ENCODE data around the gene CRYBG1. TPM values are rescaled to one million over a fixed set of nuclear protein-coding genes. Genes with fewer than 3 reads are reported as not detected.

Gene CRYBG1
- total RNA-seq, 1 experiment from 2014 or later, result 10.7 TPM

DNA sequence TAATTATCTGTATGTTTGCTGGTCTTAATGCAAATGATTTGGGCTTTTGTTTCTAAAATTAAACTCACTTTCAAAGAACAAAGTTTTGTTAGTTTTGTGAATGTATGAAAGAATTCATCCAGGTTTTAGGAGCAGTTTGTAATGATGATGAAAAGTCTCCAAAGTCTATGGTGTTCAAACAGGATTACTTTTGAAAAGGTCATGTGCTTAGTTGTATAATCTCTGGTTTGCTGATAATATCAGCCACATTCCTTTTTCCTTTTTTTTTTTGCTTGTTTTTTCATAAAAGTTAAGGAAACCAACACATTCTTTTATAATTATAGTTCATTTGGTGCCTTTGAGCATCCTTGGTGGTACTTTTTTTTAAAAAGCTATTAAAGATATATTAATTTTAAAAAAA is 179.9 kb downstream of the CRYBG1 start:
- Histone ChIP-seq H3K27me3 (ENCODE audit: insufficient read depth, low read length) (no peaks in the 10 kb centered on the region), H3K4me3 (replicated peaks in 1 of 2; ENCODE audit: low read depth in 1 of 2, low read length in 2 of 2) (no peak overlapping the region), H4K20me1 (ENCODE audit: insufficient read depth) (no peaks in the 10 kb centered on the region), H3K9me2 (ENCODE audit: insufficient read depth) (no peaks in the 10 kb centered on the region), H3K36me3 (ENCODE audit: control insufficient read depth in 1 of 2, insufficient read depth in 2 of 2, low read length in 2 of 2) (no peaks in the 10 kb centered on the region), H2AFZ (ENCODE audit: low read depth, low read length, poor library complexity, severe bottlenecking) (no peak overlapping the region), H3K4me1 (ENCODE audit: control insufficient read depth in 1 of 2, insufficient read depth in 2 of 2, low read length in 2 of 2) (no peaks in the 10 kb centered on the region), H3K4me2 (ENCODE audit: low read length) (no peak overlapping the region), H3K9me3 (ENCODE audit: control insufficient read depth in 1 of 2, insufficient read depth in 1 of 2, low read depth in 1 of 2, low read length in 2 of 2) (no peaks in the 10 kb centered on the region), H3K9ac (ENCODE audit: low read length) (no peak overlapping the region), H3K27ac (ENCODE audit: low read depth, low read length) (no peak overlapping the region), H3K79me2 (ENCODE audit: insufficient read depth, low read length) (no peaks in the 10 kb centered on the region)
- POLR2A ChIA-PET, result no interaction called here
- intact Hi-C loops (cut with micrococcal nuclease), result no loop called here
- ATAC-seq (no peak), DNase-seq (ENCODE audit: low read depth, low spot score) (no peak)
- TF ChIP-seq YY1 (IDR thresholded peaks at IDR 0.05; ENCODE audit: extremely low read depth, insufficient replicate concordance, low read depth, low read length) (no peak), ZNF274 (IDR thresholded peaks at IDR 0.05; ENCODE audit: low read depth, low read length) (no peak), EZH2phosphoT487 (IDR thresholded peaks at IDR 0.05; ENCODE audit: borderline replicate concordance) (no peak), ZFX (IDR thresholded peaks at IDR 0.05) (no peak), ELF1 (IDR thresholded peaks at IDR 0.05; ENCODE audit: borderline replicate concordance, low read depth) (no peak), SP1 (IDR thresholded peaks at IDR 0.05; ENCODE audit: low read depth) (no peak), POLR2AphosphoS5 (IDR thresholded peaks at IDR 0.05; ENCODE audit: low read depth, low read length) (no peak), POLR2A (IDR thresholded peaks at IDR 0.05; ENCODE audit: borderline replicate concordance, extremely low read depth, insufficient read depth, insufficient read length) (no peak), TCF7L2 (IDR thresholded peaks at IDR 0.05; ENCODE audit: borderline replicate concordance, extremely low read depth, insufficient read depth, insufficient read length) (no peak), SIN3A (IDR thresholded peaks at IDR 0.05; ENCODE audit: low read depth) (no peak), EZH2 (IDR thresholded peaks at IDR 0.05) (no peak), FOSL1 (IDR thresholded peaks at IDR 0.05; ENCODE audit: low read depth) (no peak), EGR1 (IDR thresholded peaks at IDR 0.05; ENCODE audit: low read depth) (no peak), SRF (IDR thresholded peaks at IDR 0.05; ENCODE audit: low read depth) (no peak), CBX3 (IDR thresholded peaks at IDR 0.05; ENCODE audit: low read depth) (no peak)
- TF ChIP-seq, protein P1, sequence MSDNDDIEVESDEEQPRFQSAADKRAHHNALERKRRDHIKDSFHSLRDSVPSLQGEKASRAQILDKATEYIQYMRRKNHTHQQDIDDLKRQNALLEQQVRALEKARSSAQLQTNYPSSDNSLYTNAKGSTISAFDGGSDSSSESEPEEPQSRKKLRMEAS (IDR thresholded peaks at IDR 0.05), result no peak
- TF ChIP-seq, protein P2, sequence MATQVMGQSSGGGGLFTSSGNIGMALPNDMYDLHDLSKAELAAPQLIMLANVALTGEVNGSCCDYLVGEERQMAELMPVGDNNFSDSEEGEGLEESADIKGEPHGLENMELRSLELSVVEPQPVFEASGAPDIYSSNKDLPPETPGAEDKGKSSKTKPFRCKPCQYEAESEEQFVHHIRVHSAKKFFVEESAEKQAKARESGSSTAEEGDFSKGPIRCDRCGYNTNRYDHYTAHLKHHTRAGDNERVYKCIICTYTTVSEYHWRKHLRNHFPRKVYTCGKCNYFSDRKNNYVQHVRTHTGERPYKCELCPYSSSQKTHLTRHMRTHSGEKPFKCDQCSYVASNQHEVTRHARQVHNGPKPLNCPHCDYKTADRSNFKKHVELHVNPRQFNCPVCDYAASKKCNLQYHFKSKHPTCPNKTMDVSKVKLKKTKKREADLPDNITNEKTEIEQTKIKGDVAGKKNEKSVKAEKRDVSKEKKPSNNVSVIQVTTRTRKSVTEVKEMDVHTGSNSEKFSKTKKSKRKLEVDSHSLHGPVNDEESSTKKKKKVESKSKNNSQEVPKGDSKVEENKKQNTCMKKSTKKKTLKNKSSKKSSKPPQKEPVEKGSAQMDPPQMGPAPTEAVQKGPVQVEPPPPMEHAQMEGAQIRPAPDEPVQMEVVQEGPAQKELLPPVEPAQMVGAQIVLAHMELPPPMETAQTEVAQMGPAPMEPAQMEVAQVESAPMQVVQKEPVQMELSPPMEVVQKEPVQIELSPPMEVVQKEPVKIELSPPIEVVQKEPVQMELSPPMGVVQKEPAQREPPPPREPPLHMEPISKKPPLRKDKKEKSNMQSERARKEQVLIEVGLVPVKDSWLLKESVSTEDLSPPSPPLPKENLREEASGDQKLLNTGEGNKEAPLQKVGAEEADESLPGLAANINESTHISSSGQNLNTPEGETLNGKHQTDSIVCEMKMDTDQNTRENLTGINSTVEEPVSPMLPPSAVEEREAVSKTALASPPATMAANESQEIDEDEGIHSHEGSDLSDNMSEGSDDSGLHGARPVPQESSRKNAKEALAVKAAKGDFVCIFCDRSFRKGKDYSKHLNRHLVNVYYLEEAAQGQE (IDR thresholded peaks at IDR 0.05; ENCODE audit: low read depth), result no peak
- TF ChIP-seq, protein P3, sequence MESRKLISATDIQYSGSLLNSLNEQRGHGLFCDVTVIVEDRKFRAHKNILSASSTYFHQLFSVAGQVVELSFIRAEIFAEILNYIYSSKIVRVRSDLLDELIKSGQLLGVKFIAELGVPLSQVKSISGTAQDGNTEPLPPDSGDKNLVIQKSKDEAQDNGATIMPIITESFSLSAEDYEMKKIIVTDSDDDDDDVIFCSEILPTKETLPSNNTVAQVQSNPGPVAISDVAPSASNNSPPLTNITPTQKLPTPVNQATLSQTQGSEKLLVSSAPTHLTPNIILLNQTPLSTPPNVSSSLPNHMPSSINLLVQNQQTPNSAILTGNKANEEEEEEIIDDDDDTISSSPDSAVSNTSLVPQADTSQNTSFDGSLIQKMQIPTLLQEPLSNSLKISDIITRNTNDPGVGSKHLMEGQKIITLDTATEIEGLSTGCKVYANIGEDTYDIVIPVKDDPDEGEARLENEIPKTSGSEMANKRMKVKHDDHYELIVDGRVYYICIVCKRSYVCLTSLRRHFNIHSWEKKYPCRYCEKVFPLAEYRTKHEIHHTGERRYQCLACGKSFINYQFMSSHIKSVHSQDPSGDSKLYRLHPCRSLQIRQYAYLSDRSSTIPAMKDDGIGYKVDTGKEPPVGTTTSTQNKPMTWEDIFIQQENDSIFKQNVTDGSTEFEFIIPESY (IDR thresholded peaks at IDR 0.05; ENCODE audit: extremely low read depth, insufficient replicate concordance, low read length), result no peak
- TF ChIP-seq, protein P4, sequence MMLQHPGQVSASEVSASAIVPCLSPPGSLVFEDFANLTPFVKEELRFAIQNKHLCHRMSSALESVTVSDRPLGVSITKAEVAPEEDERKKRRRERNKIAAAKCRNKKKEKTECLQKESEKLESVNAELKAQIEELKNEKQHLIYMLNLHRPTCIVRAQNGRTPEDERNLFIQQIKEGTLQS (IDR thresholded peaks at IDR 0.05), result no peak
- CTCF ChIA-PET, result interaction anchor here (1.0 kb wide), 1 partner anchor 205 kb away, joined by 3 read pairs; no protein-coding TSS in a partner anchor
- RAD21 ChIA-PET (ENCODE audit: low non-redundant PET in 1 of 2, low total read pairs in 2 of 2, uncharacterized antibody in 2 of 2, unreplicated experiment in 2 of 2), result no interaction called here
- BruUV-seq (replicated peaks), result no TSS peak

Measured in HCT116 (cell line).